COLO668 (cell line): ENCODE measurements around the gene CD151.

Experiments
- DNase-seq: peaks from one replicate; lab custom pipeline; 2025; ENCODE audit not compliant: unreplicated experiment; lab: John Stamatoyannopoulos, UW

CD151 gene

GRCh38 chr11:796565-797295 lies 36.0 kb upstream of the CD151 start:
- no peak for DNase-seq

GRCh38 chr11:797296-798092 lies 35.3 kb upstream of the CD151 start:
- DNase-seq, result peak; percentile 63

GRCh38 chr11:798093-798713 lies 34.5 kb upstream of the CD151 start, which contains the start of gene SLC25A22:
Gene SLC25A22, minus strand, starts transcription at chr11:798281. Its CDS starts 3,275 bp downstream, at chr11:795006.
- peak; percentile 72 for DNase-seq

GRCh38 chr11:799641-800316 lies 33.0 kb upstream of the CD151 start:
- DNase-seq, result no peak

- DNase-seq, result no peak
Observed at GRCh38 chr11:800473-800872, 32.3 kb upstream of the CD151 start.

GRCh38 chr11:801097-801780 lies 31.5 kb upstream of the CD151 start:
- no peak for DNase-seq

- DNase-seq, result no peak
Observed at GRCh38 chr11:802018-802617, 30.6 kb upstream of the CD151 start.

- peak; percentile 11 for DNase-seq
Observed at GRCh38 chr11:802693-803466, 29.9 kb upstream of the CD151 start.

- DNase-seq, result no peak
Observed at GRCh38 chr11:803467-803742, 29.3 kb upstream of the CD151 start.

GRCh38 chr11:803770-804598 lies 28.8 kb upstream of the CD151 start:
- peak; percentile 66 for DNase-seq

GRCh38 chr11:804599-804964 lies 28.2 kb upstream of the CD151 start:
- no peak for DNase-seq

- DNase-seq, result peak; percentile 6
Observed at GRCh38 chr11:808427-809286, 24.1 kb upstream of the CD151 start.

- peak; percentile 87 for DNase-seq
Observed at GRCh38 chr11:809287-810039, 23.3 kb upstream of the CD151 start, which contains the start of gene RPLP2. Gene RPLP2, plus strand, starts transcription at chr11:809967. Its CDS starts 268 bp downstream, at chr11:810235.

- DNase-seq, result no peak
Observed at GRCh38 chr11:810040-810567, 22.6 kb upstream of the CD151 start.

GRCh38 chr11:811446-812245 lies 21.1 kb upstream of the CD151 start:
- no peak for DNase-seq

- DNase-seq, result no peak
Observed at GRCh38 chr11:812390-812789, 20.4 kb upstream of the CD151 start.
